NB4 (cell line): Measurements from ENCODE around the gene OPN1SW.

ENCODE experiments used
- DNase-seq: peaks from one replicate; pipeline ENCODE4 v3.0.0; 2010; ENCODE audit warnings: low read depth
- H3K4me3 ChIP-seq: one replicate; pipeline ENCODE4 v1.5.1; 2011; ENCODE audit warnings: mild to moderate bottlenecking, low read depth, low read length, moderate library complexity
- CTCF ChIP-seq: IDR thresholded peaks from one replicate; pipeline ENCODE4 v1.5.1; 2012; ENCODE audit warnings: low read depth, low read length
- MAX ChIP-seq: IDR thresholded peaks from 2 replicates; pipeline ENCODE4 v1.6.1; 2011; ENCODE audit warnings: low read depth, low read length
- MYC ChIP-seq: IDR thresholded peaks from 2 replicates; pipeline ENCODE4 v1.6.1; 2011; ENCODE audit warnings: low read depth, low read length
- POLR2A ChIP-seq: IDR thresholded peaks from 2 replicates; pipeline ENCODE4 v1.6.1; 2011; ENCODE audit warnings: mild to moderate bottlenecking; ENCODE audit not compliant: insufficient read length; ENCODE audit errors: extremely low read depth

Gene OPN1SW

DNA sequence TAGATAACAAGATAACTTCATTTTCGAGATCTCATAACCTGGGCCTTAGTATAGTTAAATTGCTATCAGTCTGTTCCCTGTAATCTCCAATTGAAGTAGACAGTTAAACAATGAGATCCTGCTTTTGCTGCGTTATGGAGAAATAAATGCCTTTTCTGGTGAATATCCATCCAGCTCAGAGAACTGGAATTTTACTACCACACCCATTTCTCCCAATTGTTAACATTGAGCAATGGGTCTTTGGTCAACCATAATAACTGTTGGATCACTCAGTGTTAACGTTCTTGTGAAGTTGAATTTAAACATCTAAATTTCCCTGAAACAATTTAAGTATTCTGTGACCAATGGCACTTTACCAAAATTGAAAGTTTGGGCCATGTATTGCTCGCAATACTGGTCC lies 33.4 kb downstream of the OPN1SW start:
- H3K4me3 ChIP-seq: no peak overlapping the region
- no peak for TF ChIP-seq POLR2A
- no peak for TF ChIP-seq MYC
- TF ChIP-seq CTCF: no peak
- TF ChIP-seq MAX: no peak
- no peak for DNase-seq

- no peak for DNase-seq
- TF ChIP-seq MAX (no peak), MYC (no peak), CTCF (no peak), POLR2A (no peak)
- H3K4me3 ChIP-seq: peak overlapping the region; percentile 92
Measured at GRCh38 chr7:128741491-128741890, 34.1 kb downstream of the OPN1SW start.

GRCh38 chr7:128740996-128741395 lies 34.6 kb downstream of the OPN1SW start:
- peak overlapping the region; percentile 92 for H3K4me3 ChIP-seq
- DNase-seq: no peak
- TF ChIP-seq MYC (no peak), MAX (no peak), POLR2A (no peak), CTCF (no peak)

DNA sequence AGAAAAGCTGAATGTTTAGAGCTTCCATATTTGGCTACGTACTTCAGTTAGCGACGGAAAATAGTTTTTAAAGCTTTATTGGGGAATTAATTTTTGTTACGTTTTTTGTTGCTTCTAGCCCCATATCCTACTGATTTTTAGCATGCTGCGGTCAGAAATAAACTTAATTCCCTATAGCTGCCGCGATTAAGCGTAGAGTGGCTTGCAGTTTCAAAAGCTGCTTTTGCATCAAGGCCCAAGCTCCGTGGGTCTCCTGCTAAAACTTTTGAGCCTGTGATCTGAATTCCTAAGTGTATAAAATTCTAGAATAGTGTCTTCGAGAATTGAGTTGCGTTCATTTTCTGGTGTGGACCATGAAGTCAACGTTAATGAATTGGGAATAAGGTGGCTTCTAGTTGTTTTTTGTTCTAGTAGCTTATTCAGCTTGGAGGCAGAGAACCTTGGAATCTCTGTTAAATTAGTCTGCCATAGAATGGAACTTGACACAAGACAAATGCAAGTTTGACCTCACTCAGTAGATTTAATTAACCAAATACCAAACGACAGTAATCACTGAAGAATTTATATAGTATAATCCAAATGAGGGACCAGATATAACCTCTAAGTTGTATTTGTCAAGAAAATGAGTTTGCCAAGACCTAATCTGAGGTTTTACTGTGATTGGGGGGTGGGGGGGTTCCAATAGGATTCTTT lies 35.5 kb downstream of the OPN1SW start:
- TF ChIP-seq MAX (no peak), MYC (no peak), CTCF (no peak), POLR2A (no peak)
- H3K4me3 ChIP-seq: peak overlapping the region; percentile 92
- DNase-seq: no peak

- DNase-seq: peak; percentile 98
- TF ChIP-seq MAX: peak; percentile 70
- peak; percentile 86 for TF ChIP-seq POLR2A
- no peak; the same call in 1 of the 2 replicates for TF ChIP-seq MYC
- TF ChIP-seq CTCF: no peak
- peak within 1 kb of the TSS; percentile 92 for H3K4me3 ChIP-seq
Measured at GRCh38 chr7:128739048-128739962, 36.3 kb downstream of the OPN1SW start, which contains the start of gene CALU. TSS of gene CALU (plus strand) at chr7:128739359. CDS start at chr7:128748584, 9,225 bp downstream.
